ENCODE results near the gene SLC28A1.

- TF ChIP-seq, protein P1, sequence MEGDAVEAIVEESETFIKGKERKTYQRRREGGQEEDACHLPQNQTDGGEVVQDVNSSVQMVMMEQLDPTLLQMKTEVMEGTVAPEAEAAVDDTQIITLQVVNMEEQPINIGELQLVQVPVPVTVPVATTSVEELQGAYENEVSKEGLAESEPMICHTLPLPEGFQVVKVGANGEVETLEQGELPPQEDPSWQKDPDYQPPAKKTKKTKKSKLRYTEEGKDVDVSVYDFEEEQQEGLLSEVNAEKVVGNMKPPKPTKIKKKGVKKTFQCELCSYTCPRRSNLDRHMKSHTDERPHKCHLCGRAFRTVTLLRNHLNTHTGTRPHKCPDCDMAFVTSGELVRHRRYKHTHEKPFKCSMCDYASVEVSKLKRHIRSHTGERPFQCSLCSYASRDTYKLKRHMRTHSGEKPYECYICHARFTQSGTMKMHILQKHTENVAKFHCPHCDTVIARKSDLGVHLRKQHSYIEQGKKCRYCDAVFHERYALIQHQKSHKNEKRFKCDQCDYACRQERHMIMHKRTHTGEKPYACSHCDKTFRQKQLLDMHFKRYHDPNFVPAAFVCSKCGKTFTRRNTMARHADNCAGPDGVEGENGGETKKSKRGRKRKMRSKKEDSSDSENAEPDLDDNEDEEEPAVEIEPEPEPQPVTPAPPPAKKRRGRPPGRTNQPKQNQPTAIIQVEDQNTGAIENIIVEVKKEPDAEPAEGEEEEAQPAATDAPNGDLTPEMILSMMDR (IDR thresholded peaks at IDR 0.05; ENCODE audit: insufficient read depth, low read length, poor library complexity, severe bottlenecking) = no peak
- no peak for TF ChIP-seq EZH2phosphoT487 (conservative IDR thresholded peaks at IDR 0.05; ENCODE audit: low read length)
Measured at GRCh38 chr15:84836844-84837243, 47.6 kb upstream of the SLC28A1 start.

Measured in SU-DHL-6 (cell line).